ENCODE data around the gene SLC6A13. TPM values are rescaled to one million over a fixed set of nuclear protein-coding genes. Genes with fewer than 3 reads are reported as not detected.

SLC6A13 gene
- total and polyA plus RNA-seq, 8 donors = not detected

DNA sequence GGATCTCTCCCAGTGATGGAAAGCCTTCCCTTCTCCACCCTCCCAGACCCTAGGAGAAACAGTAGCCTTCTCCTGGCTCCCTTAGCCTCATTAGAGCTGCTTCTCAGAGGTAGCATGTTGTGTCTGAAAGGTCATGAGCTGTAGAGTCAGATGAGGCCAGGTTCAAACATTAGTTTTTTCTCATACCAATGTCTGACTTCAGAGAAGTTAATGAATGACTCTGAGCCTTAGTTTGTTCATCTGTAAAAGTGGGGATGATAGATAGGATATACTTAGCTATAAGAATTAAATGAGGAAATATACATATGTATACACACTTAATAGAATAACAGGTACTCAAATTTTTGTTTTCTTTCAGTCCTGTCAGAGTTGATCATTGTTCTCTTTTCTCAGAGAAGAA is 523 bp downstream of the SLC6A13 start:
- intact Hi-C loops (cut with DNase I; ENCODE audit: low total_unique reads) = no loop called here
- no peak overlapping the region for H3K4me3 ChIP-seq
- H3K4me1 ChIP-seq = no peaks in the 10 kb centered on the region
- TF ChIP-seq, protein P1, sequence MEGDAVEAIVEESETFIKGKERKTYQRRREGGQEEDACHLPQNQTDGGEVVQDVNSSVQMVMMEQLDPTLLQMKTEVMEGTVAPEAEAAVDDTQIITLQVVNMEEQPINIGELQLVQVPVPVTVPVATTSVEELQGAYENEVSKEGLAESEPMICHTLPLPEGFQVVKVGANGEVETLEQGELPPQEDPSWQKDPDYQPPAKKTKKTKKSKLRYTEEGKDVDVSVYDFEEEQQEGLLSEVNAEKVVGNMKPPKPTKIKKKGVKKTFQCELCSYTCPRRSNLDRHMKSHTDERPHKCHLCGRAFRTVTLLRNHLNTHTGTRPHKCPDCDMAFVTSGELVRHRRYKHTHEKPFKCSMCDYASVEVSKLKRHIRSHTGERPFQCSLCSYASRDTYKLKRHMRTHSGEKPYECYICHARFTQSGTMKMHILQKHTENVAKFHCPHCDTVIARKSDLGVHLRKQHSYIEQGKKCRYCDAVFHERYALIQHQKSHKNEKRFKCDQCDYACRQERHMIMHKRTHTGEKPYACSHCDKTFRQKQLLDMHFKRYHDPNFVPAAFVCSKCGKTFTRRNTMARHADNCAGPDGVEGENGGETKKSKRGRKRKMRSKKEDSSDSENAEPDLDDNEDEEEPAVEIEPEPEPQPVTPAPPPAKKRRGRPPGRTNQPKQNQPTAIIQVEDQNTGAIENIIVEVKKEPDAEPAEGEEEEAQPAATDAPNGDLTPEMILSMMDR (IDR thresholded peaks at IDR 0.05) = no peak
- no peak for DNase-seq
- H3K9me3 ChIP-seq = no peaks in the 10 kb centered on the region
- H3K27me3 ChIP-seq = peaks cover 0 to 61% (median 23%) of the 10 kb centered on the region in 3 donors
- H3K36me3 ChIP-seq = no peaks in the 10 kb centered on the region
- H3K27ac ChIP-seq = no peak overlapping the region

DNA sequence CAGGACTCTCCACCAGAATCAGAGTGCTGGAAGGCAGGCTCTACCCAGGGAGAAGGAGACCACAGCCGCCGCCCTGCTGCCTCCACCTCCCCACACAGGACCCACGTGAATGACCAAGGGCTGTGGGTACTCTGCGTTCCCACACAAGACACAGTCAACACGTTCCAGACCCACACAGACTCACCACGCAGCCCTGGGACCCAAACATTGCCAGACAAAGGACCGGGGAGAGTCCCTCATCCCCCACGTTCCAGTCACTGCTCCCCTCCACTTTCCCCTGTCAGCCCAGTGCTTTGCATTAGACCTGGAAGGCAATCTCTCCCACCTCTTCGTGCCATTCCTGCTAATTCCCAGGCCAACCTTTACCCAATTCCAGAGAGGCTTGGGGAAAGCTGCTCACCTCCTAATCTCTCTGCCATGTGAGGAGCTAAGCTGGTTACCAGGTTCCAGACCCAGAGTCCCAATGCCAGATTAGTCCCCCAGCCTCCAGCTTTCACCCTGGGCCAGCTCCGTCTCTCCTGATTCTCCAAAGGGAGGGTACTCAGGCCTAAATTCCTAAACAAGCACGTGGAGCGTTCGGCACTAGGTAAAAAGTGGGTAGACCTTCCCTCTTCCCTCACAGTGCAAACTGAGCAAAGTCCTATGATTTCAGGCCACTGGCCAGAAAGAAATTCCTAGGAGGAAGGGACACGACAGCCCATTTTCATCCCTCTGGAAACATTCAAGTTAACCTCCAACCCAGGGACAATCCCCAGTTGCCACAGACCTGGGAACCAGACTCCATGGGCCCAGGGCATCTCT is 4.9 kb downstream of the SLC6A13 start:
- no peak overlapping the region for H3K27ac ChIP-seq
- TF ChIP-seq POLR2A (IDR thresholded peaks at IDR 0.05) (no peak), EP300 (IDR thresholded peaks at IDR 0.05) (no peak), POLR2AphosphoS5 (IDR thresholded peaks at IDR 0.05) (no peak)
- TF ChIP-seq, protein P1 (IDR thresholded peaks at IDR 0.05) = no peak
- H3K4me1 ChIP-seq = no peaks in the 10 kb centered on the region
- no peaks in the 10 kb centered on the region for H3K36me3 ChIP-seq
- intact Hi-C loops (cut with DNase I; ENCODE audit: low total_unique reads) = no loop called here
- WGBS, 5 donors = 57 to 73% (median 65%) methylated on average over 14 of the region's 14 CpGs
- DNase-seq = no peak
- H3K4me3 ChIP-seq = no peak overlapping the region
- H3K27me3 ChIP-seq = peaks cover 0 to 78% (median 14%) of the 10 kb centered on the region in 3 donors
- no peaks in the 10 kb centered on the region for H3K9me3 ChIP-seq

DNA sequence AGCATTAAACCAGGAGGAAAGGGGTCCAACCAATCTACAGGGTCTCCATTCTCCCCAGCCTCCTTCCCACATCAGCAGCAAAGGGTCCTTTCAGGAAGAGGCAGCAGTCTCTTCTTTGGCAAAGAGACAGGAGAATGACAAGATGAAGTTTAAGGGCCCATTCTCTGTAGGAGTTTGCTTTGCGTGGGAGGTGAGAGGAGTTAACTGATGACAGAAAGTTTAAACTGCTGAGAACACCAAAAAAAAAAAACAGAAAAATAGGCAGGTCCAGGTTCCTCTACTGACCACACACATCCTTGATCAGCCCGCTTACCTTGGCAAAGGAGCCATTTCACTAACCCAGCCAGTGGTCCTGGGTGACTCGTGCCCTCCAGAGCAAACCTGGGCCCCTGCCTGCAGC is 5.7 kb downstream of the SLC6A13 start:
- intact Hi-C loops (cut with DNase I; ENCODE audit: low total_unique reads) = no loop called here
- Histone ChIP-seq H3K27me3 (peaks cover 0 to 71% (median 10%) of the 10 kb centered on the region in 3 donors), H3K4me3 (no peak overlapping the region), H3K27ac (no peak overlapping the region), H3K4me1 (no peaks in the 10 kb centered on the region), H3K36me3 (no peaks in the 10 kb centered on the region), H3K9me3 (no peaks in the 10 kb centered on the region)
- 69 to 81% (median 79%) methylated on average over 3 of the region's 3 CpGs for WGBS, 5 donors
- DNase-seq = no peak
- no peak for TF ChIP-seq POLR2A (IDR thresholded peaks at IDR 0.05)
- no peak for TF ChIP-seq EP300 (IDR thresholded peaks at IDR 0.05)
- TF ChIP-seq POLR2AphosphoS5 (IDR thresholded peaks at IDR 0.05) = no peak
- TF ChIP-seq, protein P1 (IDR thresholded peaks at IDR 0.05) = no peak

DNA sequence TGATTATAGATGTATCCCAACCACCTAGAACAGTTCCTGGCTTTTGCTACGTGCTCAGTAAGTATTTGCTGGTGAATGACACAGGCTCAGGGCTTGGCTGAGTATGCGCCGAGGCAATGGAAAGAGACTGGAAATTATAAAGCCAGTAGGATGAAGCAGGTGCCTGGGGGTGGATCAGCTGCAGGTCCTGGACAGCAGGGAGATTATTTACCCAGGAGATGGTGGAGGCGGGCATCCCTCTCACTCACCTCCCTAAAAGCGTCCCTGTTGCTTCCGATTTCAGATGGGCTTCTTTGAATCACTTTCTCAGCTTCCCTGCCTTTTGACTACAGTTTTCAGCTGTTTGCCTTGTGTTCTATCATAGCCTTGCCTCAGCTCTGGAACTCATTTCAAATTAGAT is 6.4 kb downstream of the SLC6A13 start:
- Histone ChIP-seq H3K27me3 (peaks cover 0 to 63% (median 10%) of the 10 kb centered on the region in 3 donors), H3K4me3 (no peak overlapping the region), H3K36me3 (no peaks in the 10 kb centered on the region), H3K9me3 (no peaks in the 10 kb centered on the region), H3K4me1 (no peaks in the 10 kb centered on the region), H3K27ac (no peak overlapping the region)
- intact Hi-C loops (cut with DNase I; ENCODE audit: low total_unique reads) = no loop called here
- WGBS, 5 donors = 88 to 93% (median 90%) methylated on average over 6 of the region's 6 CpGs
- TF ChIP-seq, protein P1 (IDR thresholded peaks at IDR 0.05) = no peak
- TF ChIP-seq EP300 (IDR thresholded peaks at IDR 0.05) (no peak), POLR2AphosphoS5 (IDR thresholded peaks at IDR 0.05) (no peak), POLR2A (IDR thresholded peaks at IDR 0.05) (no peak)
- DNase-seq = no peak
